ENCODE results near the gene CYP24A1. TPM values are rescaled to one million over a fixed set of nuclear protein-coding genes. Genes with fewer than 3 reads are reported as not detected.

CYP24A1 gene
- total RNA-seq, 1 donor from 2014 or later: not detected

- no peak for DNase-seq (ENCODE audit: low spot score)
Measured at GRCh38 chr20:54174457-54175175, 830 bp upstream of the CYP24A1 start.

- no peak for DNase-seq (ENCODE audit: low spot score)
Measured at GRCh38 chr20:54172856-54173652, 732 bp downstream of the CYP24A1 start.

- DNase-seq (ENCODE audit: low spot score): no peak
Measured at GRCh38 chr20:54172532-54172855, 1.3 kb downstream of the CYP24A1 start.

GRCh38 chr20:54170963-54171362 is 2.8 kb downstream of the CYP24A1 start:
- DNase-seq (ENCODE audit: low spot score): no peak

- no peak for DNase-seq (ENCODE audit: low spot score)
Measured at GRCh38 chr20:54170026-54170471, 3.7 kb downstream of the CYP24A1 start.

- no peak for DNase-seq (ENCODE audit: low spot score)
Measured at GRCh38 chr20:54168961-54169862, 4.6 kb downstream of the CYP24A1 start.

GRCh38 chr20:54167909-54168872 is 5.6 kb downstream of the CYP24A1 start:
- DNase-seq (ENCODE audit: low spot score): no peak

GRCh38 chr20:54166987-54167662 is 6.7 kb downstream of the CYP24A1 start:
- DNase-seq (ENCODE audit: low spot score): no peak

- no peak for DNase-seq (ENCODE audit: low spot score)
Measured at GRCh38 chr20:54165803-54166202, 8.0 kb downstream of the CYP24A1 start.

- no peak for DNase-seq (ENCODE audit: low spot score)
Measured at GRCh38 chr20:54165014-54165413, 8.8 kb downstream of the CYP24A1 start.

- no peak for DNase-seq (ENCODE audit: low spot score)
Measured at GRCh38 chr20:54163402-54163801, 10.4 kb downstream of the CYP24A1 start.

- no peak for DNase-seq (ENCODE audit: low spot score)
Measured at GRCh38 chr20:54162378-54163009, 11.3 kb downstream of the CYP24A1 start.

GRCh38 chr20:54161821-54162149 is 12.0 kb downstream of the CYP24A1 start:
- no peak for DNase-seq (ENCODE audit: low spot score)

- DNase-seq (ENCODE audit: low spot score): no peak
Measured at GRCh38 chr20:54161008-54161820, 12.6 kb downstream of the CYP24A1 start.

GRCh38 chr20:54160065-54161007 is 13.4 kb downstream of the CYP24A1 start:
- no peak for DNase-seq (ENCODE audit: low spot score)

GRCh38 chr20:54158856-54159418 is 14.8 kb downstream of the CYP24A1 start:
- DNase-seq (ENCODE audit: low spot score): no peak

- DNase-seq (ENCODE audit: low spot score): no peak
Measured at GRCh38 chr20:54158226-54158625, 15.6 kb downstream of the CYP24A1 start.

All from mucosa of gallbladder (tissue), 1 donor.